Ovary (tissue), 3 donors: ENCODE data around the gene KLK1.

ENCODE experiments used
- EP300 ChIP-seq: sonication (generic); formaldehyde crosslinking; IDR thresholded peaks from one replicate; pipeline ENCODE4 v1.6.1; 2017; ENCODE audit warnings: antibody characterized with exemption
- POLR2A ChIP-seq: fragments of 450-650 bp; IDR thresholded peaks from one replicate; pipeline ENCODE4 v1.6.1; 2017; ENCODE audit warnings: antibody characterized with exemption, mild to moderate bottlenecking, moderate library complexity
- TF ChIP-seq, protein P1 (sequence below), 3 donors: fragments of 450-650 bp in 2 of 3; fragments of 200-600 bp in 1 of 3; IDR thresholded peaks; one replicate each; pipeline versions ENCODE4 v1.5.1 to v1.8.0; 2016 to 2022; ENCODE audit warnings: antibody characterized with exemption in 3 of 3, mild to moderate bottlenecking in 1 of 3
- donor health status: DM: no; HTN: no; CAD: no.

DNA sequence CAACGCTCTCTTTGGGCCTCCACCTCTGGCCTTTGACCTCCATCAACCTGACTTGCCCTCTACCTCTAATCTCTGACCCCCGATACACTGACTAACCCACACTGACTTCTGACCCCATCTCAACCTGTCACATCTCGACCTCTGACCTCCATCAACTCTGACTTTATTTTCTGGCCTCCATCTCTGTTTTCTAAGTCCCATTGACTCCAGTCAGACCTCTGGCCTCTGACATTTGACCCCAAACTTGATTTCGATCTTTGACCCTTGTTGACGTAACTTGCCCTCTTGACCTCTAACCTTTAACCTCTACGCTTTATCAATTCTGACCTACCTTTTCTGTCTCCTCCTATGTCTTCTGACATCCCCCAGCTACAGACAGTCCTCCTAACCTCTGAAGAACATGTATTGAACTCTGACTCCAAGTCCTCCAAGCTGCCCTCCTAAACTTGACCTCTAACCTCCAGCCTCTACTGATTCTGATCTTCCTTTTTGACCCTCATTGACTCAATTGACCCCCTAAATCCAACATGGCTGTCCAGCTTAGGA lies 32.6 kb downstream of the KLK1 start:
- no peak for TF ChIP-seq POLR2A
- TF ChIP-seq, protein P1, sequence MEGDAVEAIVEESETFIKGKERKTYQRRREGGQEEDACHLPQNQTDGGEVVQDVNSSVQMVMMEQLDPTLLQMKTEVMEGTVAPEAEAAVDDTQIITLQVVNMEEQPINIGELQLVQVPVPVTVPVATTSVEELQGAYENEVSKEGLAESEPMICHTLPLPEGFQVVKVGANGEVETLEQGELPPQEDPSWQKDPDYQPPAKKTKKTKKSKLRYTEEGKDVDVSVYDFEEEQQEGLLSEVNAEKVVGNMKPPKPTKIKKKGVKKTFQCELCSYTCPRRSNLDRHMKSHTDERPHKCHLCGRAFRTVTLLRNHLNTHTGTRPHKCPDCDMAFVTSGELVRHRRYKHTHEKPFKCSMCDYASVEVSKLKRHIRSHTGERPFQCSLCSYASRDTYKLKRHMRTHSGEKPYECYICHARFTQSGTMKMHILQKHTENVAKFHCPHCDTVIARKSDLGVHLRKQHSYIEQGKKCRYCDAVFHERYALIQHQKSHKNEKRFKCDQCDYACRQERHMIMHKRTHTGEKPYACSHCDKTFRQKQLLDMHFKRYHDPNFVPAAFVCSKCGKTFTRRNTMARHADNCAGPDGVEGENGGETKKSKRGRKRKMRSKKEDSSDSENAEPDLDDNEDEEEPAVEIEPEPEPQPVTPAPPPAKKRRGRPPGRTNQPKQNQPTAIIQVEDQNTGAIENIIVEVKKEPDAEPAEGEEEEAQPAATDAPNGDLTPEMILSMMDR (IDR thresholded peaks at IDR 0.05), result no peak
- TF ChIP-seq EP300, result no peak
